Occipital lobe (tissue), 2 donors: ENCODE measurements around the gene TMEM89. TPM values are rescaled to one million over a fixed set of nuclear protein-coding genes. Genes with fewer than 3 reads are reported as not detected.

Experiments used
- DNase-seq: peaks from one replicate; lab custom pipeline; 2025; lab: John Stamatoyannopoulos, UW
- total RNA-seq: library from RNA; depleted of rRNA; stranded (reverse); fragments of >200 nt; gene quantifications from one replicate; pipeline ENCODE4 v1.2.3, GENCODE V29; 2014

Gene TMEM89
- total RNA-seq, 1 donor from 2014 or later: not detected

DNA sequence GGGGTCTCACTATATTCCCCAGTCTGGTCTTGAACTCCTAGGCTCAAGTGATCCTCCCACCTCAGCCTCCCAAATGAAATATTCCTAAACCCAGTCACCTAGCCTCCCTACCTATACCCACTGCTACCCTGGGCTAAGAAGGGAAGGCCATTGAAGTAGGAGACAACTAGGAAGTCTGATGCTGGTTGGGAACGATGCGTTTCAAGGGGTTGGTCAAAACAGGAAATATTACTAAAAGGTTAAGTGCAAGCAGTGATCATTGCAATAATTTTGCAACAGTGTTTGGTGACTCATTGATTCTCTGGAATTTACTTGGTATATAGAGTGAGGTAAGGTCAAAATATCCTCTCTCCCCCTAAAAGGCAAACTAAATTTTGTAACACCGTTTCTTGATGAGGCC is 7.5 kb downstream of the TMEM89 start:
- DNase-seq: no peak

DNA sequence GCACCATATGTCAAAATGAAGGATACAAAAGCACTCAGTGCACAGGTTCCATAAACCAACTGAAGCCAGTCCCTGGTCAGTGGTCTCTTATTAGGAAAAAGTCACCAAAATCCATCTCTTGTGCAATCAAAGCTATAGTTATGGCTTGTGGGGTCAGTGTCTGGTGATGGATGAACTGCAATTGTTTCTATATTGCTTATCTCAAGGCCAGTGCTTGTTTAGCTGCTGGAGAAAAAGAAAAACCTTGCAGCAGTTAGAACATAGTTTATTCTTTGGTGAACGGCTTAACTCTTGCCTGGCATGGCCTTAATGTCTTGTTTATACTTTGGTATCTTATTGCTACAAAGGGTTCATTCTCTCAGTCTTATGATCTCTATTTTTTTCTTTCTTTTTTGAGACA is 9.3 kb downstream of the TMEM89 start:
- no peak for DNase-seq

DNA sequence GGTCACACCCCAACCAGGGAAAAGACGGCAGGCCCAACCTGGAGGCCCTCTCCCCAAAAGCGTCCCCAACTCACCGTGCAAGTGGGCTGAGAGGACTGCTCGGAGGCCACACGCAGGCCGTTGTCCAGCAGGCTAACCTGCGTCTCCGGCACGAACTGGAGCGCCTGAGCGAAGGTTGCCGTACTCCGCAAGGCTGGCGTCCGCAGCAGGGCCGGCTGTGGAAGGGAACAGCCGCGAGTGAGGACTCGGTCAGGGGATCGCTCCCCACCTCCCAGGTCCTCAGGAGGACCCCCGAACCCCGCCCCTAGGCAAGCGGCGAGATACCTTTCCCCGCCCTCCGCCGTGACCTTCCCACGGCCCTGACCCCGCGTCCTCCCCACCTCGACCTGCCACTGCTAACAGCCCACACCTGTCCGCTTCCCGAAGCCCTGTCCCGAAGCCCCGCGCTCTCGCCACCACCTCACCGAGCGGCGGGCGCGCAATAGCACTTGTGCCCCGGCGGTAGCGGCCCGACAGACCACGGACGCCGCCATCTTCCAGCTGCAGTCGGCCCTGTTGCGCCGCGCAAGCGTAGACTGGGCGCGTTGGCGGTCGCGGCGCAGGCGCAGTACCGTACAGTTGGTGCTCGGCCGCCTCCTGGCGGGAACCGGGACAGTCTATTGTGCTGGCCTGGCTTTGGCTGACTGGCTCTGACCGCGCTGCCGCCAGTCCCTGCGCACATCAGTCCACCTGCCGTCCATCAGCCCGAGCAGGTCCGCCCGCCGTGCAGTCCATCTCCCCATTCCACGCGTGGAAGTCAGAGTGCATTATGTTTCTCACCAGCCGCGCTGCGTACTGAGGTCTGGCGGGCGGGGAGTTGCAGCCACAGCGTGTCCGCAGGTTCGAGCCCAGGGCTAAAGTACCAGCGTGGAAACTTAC is 12.2 kb downstream of the TMEM89 start, which contains the start of gene UQCRC1:
Gene UQCRC1, minus strand, starts transcription at position 559 of the 918 bp plus-strand sequence. Its CDS starts 26 bp downstream, at position 533.
- peak; percentile 83 for DNase-seq

- no peak for DNase-seq
Measured at GRCh38 chr3:48607519-48607918, 14.1 kb downstream of the TMEM89 start.

DNA sequence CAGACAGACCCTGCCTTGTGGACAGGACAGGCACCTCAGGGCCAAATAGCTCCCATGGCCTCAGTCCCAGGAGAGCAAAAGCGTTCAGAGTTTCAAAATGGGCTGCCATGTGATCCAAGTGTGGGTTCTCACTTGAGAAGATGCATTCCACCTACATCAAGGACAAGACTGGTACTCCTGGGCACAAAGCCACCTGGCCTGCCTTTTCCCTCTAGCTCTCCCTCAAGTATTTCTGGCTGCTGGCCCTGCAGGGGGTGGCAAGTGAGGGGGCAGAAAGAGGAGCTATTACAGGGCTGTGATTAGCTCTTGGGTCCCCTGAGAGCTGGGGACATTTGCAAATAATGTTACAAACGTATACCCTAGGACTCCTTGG is 20.0 kb downstream of the TMEM89 start:
- peak; percentile 28 for DNase-seq

- no peak for DNase-seq
Measured at GRCh38 chr3:48600711-48601621, 20.6 kb downstream of the TMEM89 start.

DNA sequence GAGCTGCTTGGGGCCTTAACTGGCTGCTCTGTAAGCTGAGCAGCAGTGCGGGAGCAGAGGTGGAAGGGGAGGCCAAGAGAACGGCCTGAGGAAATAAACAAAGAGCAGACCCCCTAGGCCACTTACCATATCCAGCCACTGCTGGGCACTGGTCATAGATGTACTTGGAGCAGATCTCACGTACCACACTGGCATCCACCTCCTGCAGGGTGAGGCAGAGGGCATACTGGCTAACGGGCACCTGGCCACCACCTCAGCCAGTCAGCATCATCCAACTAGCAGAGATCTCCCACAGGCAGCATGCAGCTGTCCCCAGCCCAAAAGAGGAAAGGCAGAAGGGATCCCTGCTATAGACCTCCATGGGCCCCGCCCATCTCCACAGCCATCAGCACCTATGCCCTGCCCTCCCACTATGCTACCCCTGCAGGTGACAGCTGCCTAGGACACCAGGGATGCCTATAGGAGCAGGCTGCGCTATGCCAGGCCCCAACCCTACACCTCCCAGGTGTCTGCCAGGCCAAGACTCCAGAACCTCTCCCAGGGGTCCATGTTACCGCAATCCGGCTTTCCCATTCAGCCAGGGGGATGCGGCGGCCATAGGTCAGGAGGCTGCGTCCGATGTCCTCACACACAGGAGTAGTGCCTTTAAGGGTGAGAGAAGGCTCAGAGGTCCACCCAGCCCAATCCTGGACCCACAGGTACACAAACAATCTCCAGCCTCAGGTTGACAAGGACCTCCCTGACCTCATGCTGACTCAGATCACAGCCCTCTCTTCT is 21.9 kb downstream of the TMEM89 start:
- no peak for DNase-seq

GRCh38 chr3:48599077-48599501 is 22.5 kb downstream of the TMEM89 start:
- DNase-seq: no peak

DNA sequence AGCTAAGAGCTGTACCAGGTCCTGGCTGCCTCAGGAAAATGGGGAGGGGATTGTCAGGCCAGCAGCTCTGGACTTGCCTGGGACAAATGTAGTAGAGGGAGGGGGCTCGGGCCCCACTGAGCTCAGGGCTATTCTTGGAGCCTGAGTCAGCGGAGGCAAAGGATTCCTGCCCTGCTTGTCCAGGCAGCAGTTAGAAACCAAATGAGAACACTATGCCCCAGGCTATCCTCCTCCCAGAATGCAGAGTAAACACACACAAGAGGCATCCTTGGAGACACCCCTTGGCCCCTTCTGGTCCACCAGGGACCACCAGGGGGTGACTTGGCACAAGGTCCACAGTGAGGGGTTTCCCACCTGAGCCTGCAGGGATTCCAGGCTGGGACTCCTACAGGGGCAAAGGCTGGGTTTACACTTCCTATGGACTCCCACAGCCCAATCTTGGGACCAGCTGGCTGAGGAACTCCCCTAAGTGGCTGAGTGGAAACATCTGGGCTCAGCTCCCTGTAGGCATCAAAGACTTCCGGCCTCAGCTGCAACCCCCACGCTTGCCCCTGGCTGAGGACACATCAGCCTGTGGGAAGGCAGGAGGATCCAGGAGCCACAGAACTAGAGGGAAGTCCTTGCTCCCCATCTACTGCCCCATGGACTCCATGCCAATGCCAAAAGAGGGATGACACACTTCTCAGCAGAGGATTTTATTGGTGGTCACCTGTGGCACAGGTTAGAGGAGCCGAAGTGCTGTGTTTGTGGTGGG is 23.1 kb downstream of the TMEM89 start:
- DNase-seq: no peak

- DNase-seq: no peak
Measured at GRCh38 chr3:48597408-48597800, 24.2 kb downstream of the TMEM89 start.

DNA sequence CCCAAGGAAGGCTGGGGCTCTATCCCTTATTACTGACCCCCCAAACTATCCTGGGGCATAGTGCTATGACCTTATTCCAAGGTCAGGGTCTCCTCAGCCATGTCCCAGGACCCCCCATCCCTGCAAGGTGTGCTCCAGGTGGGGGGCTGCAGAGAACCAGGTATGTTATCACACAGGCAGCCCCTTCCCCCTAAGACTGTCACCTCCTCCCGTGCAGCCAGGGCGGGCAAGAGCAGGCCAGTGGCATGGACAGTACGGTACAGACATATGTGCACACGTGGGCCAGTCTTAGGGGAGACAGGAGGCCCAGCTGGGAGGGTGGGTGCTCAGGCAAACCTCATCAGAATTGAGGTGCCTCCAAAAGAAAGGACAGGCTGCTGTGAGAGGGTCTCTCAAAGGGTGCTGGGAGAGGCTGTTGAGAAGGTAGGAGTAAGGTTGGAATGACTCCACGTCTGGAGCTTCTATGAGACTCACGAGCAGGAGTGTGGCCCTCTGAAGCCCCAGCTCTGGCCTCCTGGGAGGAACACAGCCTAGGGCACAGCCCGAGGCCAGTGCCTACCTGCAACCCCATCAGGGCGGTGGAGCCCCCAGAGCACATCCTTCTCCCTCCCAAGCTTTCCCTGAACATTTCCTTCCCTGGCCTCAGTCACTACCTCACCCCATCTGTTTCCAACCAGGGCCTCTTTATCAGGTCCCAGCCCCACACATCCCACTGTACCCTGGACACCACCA is 24.7 kb downstream of the TMEM89 start:
- DNase-seq: no peak

DNA sequence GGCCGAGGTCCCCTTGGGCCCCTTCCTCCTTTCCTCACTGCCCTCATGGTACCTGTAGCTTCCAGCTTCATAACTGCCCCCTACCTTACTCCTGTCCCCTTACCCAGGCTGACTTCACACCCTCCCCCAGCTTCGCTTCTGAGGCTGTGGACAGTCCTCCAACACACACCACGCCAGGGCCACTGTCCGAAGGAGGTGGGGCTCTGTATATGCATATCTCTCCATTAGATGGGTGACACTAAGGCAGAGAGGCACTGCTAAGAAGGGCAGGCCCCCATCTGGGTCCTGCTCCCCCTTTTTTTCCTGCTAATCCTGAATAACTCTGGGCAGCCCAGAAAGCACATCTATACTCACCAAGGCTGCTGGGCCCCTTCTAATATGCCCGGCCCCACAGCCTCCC is 25.4 kb downstream of the TMEM89 start:
- DNase-seq: no peak

- DNase-seq: no peak
Measured at GRCh38 chr3:48595526-48596121, 25.9 kb downstream of the TMEM89 start.

DNA sequence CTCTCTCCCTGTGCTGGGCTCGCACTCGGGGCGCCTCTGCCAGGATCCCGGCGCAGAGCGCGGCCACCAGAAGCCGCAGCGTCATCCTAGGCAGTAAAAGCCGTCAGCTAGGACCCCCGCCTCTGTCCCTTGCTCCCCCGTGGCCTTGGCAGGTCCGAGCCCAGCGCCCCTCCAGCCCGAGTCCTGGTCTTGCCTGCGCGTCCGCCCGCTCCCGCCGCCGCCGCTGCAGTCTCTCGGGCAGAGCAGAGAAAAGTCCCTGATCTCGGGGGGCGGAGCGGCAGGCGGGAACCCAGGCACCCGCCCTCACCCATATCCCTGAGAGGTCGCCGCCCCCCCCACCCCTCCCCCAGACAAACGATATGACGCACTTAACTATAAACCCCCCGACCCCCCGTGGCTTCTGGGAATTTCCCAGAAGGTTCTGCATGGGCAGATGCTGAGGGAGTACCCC is 26.5 kb downstream of the TMEM89 start, which contains the start of gene COL7A1:
Gene COL7A1, minus strand, starts transcription at position 255 of the 451 bp plus-strand sequence. Its CDS starts 170 bp downstream, at position 85.
- DNase-seq: no peak

- DNase-seq: no peak
Measured at GRCh38 chr3:48594417-48595049, 27.0 kb downstream of the TMEM89 start.

DNA sequence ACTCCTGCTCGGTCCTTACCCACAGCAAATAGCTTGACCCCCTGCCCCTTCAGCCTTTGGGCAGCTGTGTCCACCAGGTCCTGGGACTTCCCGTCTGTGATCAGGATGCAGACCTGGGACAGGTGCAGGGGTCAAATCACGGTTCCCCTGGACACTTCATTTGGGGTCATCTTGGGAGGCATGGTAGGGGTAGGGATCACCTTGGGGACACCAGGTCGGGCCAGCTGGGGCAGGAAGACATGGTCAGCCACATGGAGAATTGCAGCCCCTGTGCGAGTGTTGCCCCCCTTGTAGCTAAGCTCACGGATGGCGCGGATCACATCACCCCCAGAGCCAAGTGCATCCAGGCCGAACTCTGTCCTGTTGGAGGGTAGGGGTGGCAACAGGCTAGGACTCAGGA is 28.2 kb downstream of the TMEM89 start:
- DNase-seq: no peak

GRCh38 chr3:48592519-48593087 is 29.0 kb downstream of the TMEM89 start:
- DNase-seq: no peak

- DNase-seq: no peak
Measured at GRCh38 chr3:48591886-48592518, 29.6 kb downstream of the TMEM89 start.
